WTC11 (cell line): Measurements from ENCODE around the gene NOTCH2. TPM values are rescaled to one million over a fixed set of nuclear protein-coding genes. Genes with fewer than 3 reads are reported as not detected.
A peak's percentile ranks its signal among the peaks of the same experiment; 100 is the strongest.
"Not testable (repeated sequence)": the region's sequence is repeated elsewhere in the genome, so short reads cannot be mapped to it uniquely, and the experiment has no call there.

Experiments used
- ATAC-seq: fragments of 200-7000 bp; cut with Tn5 transposase; 2 replicates; pipeline ENCODE4 v1.10.0; 2021; ENCODE audit warnings: mild to moderate bottlenecking, moderate library complexity
- CTCF ChIA-PET: fragments of 300-600 bp; sonication (Branson Sonifier 250); formaldehyde crosslinking; loops from one replicate; lab custom pipeline; 2021; ENCODE audit warnings: antibody characterized with exemption; lab: Charles Lee
- POLR2A ChIA-PET: fragments of 350-600 bp; sonication (Branson Sonifier 250); formaldehyde crosslinking; loops from one replicate; lab custom pipeline; 2021; ENCODE audit warnings: antibody characterized with exemption; lab: Charles Lee
- DNase-seq: peaks from one replicate; pipeline ENCODE4 v3.0.0; 2021; ENCODE audit warnings: low spot score
- H3K27ac Mint-ChIP-seq: 2 replicates; pipeline ENCODE4 v1.8.0; 2021; ENCODE audit warnings: mixed read lengths
- H3K27me3 Mint-ChIP-seq: 2 replicates; pipeline ENCODE4 v1.8.0; 2021; ENCODE audit warnings: low read depth, mild to moderate bottlenecking, moderate library complexity, mixed read lengths
- H3K36me3 Mint-ChIP-seq: 2 replicates; pipeline ENCODE4 v1.8.0; 2021; ENCODE audit warnings: mixed read lengths
- H3K4me1 Mint-ChIP-seq: 2 replicates; pipeline ENCODE4 v1.8.0; 2022; ENCODE audit warnings: mixed read lengths
- H3K4me3 Mint-ChIP-seq: 2 replicates; pipeline ENCODE4 v1.8.0; 2021; ENCODE audit warnings: mild to moderate bottlenecking, moderate library complexity, mixed read lengths
- H3K9me3 Mint-ChIP-seq: 2 replicates; pipeline ENCODE4 v1.8.0; 2021; ENCODE audit warnings: mixed read lengths
- total RNA-seq: library from RNA; stranded (reverse); gene quantifications from 3 replicates; pipeline ENCODE4 v1.2.3, GENCODE V29; 2021

NOTCH2 gene
- total RNA-seq, 1 experiment from 2014 or later: 60.9 TPM

DNA sequence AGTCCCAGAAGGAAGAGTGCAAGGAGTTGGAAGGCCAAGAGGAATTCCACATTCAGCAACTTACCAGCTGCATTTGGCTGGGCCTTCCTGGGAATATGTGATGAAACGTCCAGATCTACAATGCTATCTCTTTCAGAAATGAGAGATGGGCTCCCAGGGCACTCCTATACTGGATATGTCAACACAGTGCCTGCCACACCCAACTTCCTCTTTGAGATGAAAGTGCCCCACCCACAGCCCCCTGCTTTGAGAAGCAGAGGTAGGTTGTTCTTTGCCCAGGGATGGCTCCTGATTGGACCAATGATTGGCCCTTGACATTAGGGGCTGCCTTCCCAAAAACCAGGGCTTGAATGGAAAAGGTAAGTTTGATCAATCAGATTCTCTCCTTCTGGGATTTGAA lies 31.1 kb upstream of the NOTCH2 start:
- H3K9me3 Mint-ChIP-seq, ATAC-seq, H3K27me3 Mint-ChIP-seq, H3K4me1 Mint-ChIP-seq, POLR2A ChIA-PET, H3K27ac Mint-ChIP-seq, DNase-seq, CTCF ChIA-PET, H3K36me3 Mint-ChIP-seq, H3K4me3 Mint-ChIP-seq: not testable (repeated sequence)

DNA sequence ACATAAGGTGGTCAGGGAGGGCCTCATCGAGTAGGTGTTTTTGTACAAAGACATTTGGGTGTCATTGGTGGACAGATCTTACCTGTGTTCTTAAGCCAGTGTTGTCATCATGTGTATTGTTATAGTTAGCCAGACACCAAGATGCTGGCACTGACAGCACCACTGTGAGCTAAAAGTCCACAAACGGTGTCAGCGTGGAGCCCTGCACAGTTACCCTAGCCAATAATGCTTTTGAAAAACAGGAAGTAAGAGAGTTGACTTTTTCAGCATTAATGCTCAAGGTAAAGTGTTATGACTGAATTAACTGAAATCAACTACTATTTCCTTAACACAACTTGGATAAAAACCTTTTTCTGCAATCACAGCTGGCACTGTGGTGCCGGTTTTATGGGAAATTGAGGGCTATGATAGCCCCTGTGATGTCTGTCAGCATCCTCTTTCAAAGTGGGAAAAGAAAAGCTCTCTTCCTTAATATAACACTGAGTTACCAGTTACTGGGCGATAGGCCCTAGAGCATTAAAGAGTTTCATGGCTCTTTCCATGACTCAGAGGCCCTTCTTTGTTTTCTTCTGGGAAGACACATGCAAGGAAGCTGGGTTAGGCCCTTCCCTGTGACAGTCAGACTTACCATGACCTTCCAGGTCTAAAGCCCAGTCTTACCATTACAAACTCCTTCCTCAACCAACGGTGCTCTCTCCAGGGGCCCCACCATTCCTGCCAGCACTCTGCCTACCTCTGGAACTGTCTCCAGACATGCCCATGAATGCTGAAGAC lies 29.7 kb upstream of the NOTCH2 start:
- ATAC-seq, H3K4me1 Mint-ChIP-seq, DNase-seq, H3K27ac Mint-ChIP-seq, CTCF ChIA-PET, H3K36me3 Mint-ChIP-seq, H3K4me3 Mint-ChIP-seq, H3K27me3 Mint-ChIP-seq, H3K9me3 Mint-ChIP-seq, POLR2A ChIA-PET: not testable (repeated sequence)

DNA sequence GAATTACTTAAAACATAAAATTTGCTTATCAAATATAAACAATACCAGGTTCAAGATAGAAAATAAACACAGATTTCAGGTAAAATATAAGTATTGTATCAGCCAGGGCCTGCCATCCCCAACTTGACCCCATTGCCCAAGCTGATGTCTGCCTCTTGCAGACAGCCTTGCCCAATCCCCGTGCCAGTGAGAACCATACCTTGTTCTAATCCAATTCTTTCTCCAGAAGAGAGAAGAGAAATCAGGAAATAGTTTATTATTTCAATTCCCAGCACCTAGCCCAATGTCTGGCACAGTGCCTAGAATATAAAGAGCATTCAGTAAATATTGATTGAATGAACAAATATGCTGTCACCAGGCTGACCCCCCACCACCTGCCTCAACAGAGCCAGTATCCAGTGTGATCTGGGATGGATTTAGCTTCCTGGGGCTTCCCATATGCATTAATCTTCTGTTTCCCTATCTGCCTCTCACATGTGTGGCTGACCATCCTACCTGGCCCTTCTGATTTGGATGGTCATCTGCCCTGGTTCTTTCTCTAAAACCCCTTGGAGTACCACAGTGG lies 27.6 kb upstream of the NOTCH2 start:
- DNase-seq, H3K9me3 Mint-ChIP-seq, H3K27me3 Mint-ChIP-seq, POLR2A ChIA-PET, CTCF ChIA-PET, H3K4me1 Mint-ChIP-seq, ATAC-seq, H3K4me3 Mint-ChIP-seq, H3K27ac Mint-ChIP-seq, H3K36me3 Mint-ChIP-seq: not testable (repeated sequence)

DNA sequence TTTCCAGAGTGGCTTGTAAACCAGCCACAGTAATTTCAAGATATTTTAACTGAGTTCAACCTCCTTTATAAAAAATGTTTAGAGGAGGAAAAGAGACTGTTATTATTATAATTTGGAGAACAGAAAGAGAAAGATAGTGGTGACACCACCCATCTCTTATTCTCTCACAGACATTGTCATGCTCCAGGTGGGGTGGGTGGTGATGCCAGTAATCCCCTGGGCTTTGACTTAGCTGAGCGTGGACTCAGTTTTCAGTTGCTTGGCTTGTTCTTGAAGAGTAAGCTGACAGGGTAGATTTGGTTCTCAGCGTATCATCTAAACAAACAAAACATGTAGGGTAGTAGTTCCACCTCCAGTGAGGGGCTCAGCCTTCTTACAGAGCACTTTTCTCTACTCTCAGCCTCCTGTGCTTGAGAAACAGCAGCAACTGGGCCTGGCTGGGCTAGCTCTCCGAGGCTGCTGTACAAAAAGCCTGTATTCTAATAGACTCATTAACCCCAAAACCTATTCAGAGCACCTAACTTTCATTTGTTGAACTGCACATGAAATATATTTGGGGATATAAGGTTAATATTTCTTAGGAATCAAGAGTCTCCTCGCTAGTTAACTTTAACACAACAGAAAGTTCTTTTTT lies 24.2 kb upstream of the NOTCH2 start:
- H3K9me3 Mint-ChIP-seq, H3K27me3 Mint-ChIP-seq, H3K4me1 Mint-ChIP-seq, H3K36me3 Mint-ChIP-seq, DNase-seq, ATAC-seq, H3K27ac Mint-ChIP-seq, CTCF ChIA-PET, H3K4me3 Mint-ChIP-seq, POLR2A ChIA-PET: not testable (repeated sequence)

DNA sequence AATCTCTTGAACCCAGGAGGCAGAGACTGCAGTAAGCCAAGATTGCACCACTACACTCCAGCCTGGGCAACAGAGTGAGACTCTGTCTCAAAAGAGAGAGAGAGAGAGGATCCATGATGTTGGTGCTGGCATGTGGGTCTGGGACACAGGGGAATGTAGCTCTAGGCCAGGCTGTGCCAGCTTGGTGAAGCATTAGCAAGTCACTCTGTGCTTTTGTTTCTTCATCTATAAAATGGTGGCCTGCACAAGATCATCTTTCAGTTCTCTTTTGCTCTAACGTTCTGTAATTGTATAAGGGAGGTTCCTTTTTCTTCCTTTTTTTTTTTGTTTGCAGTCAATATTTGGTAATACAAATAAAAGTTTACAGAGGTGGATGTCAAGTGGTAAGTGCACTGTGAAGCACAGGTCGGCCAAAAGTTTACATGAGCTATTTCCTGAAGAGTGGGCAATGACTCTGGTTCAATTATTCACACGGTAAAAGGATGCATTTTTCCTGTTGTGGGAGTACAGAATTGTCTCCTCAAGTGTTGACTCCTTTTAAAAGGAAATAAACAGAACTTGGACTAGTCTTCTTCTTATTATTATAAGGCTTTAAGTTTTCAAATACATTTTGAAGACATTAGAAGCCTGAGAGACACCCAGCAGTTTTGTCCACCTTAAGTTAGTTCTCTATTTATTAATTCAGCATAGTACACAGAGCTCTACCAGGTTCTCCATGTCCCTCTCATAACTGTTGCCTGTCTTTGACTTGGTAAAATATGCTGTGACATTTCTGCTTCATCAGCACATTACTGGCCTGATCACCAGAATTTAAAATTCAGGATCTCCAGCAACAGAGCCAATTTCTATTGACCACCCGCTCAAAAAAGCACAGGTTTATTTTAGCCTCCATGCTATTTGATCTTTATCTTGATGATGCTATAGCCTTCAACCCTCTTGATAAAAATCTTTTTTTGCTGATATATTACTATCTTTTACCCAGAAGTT lies 23.1 kb upstream of the NOTCH2 start:
- CTCF ChIA-PET, DNase-seq, H3K27me3 Mint-ChIP-seq, H3K36me3 Mint-ChIP-seq, H3K4me1 Mint-ChIP-seq, H3K27ac Mint-ChIP-seq, POLR2A ChIA-PET, H3K4me3 Mint-ChIP-seq, H3K9me3 Mint-ChIP-seq, ATAC-seq: not testable (repeated sequence)

DNA sequence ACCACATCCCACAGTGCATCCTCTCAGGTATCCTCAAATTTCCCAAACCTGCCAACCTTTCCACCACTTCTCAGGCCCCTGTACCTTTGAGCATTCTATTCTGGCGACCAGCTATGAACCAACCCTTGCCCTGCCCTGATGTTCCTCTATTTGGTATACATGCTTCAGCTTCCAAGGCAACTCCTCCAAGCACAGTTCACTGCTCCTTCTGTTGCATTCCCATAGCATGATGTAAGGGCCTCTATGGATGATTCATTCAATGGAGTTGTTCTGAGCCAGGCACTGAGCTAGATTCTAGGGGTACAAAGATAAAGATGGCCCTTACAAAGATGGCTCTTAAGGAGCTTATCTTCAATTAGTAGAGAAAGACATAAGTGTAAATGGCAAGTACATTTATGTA lies 21.4 kb upstream of the NOTCH2 start:
- DNase-seq, H3K36me3 Mint-ChIP-seq, CTCF ChIA-PET: not testable (repeated sequence)

DNA sequence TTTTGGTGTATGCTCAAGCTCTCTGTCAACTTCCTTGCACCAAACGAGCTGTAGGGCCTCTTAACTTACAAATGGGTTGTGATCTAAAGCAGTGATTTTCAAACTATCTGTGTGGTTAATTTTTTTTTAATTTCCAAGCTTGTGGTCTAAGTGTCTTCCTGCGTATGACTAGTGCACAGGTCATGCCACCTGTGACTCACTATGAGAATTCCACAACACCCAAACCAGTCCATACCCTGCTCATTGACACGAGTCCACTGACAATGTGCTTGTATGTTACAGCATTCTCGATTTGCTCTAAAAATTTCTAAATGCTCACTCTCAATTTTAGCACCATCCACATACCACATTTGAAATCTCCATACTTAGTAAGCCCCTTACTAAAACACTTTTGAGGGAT lies 18.5 kb upstream of the NOTCH2 start:
- H3K36me3 Mint-ChIP-seq, ATAC-seq, DNase-seq, CTCF ChIA-PET, POLR2A ChIA-PET, H3K27ac Mint-ChIP-seq, H3K9me3 Mint-ChIP-seq, H3K4me1 Mint-ChIP-seq, H3K4me3 Mint-ChIP-seq, H3K27me3 Mint-ChIP-seq: not testable (repeated sequence)

More for the DNA sequence above, 21.4 kb upstream of the NOTCH2 start:
- POLR2A ChIA-PET, H3K9me3 Mint-ChIP-seq, H3K27me3 Mint-ChIP-seq, H3K4me1 Mint-ChIP-seq, H3K4me3 Mint-ChIP-seq, H3K27ac Mint-ChIP-seq: not testable (repeated sequence)
- ATAC-seq: peak; percentile 20; the same call in 1 of the 2 replicates

DNA sequence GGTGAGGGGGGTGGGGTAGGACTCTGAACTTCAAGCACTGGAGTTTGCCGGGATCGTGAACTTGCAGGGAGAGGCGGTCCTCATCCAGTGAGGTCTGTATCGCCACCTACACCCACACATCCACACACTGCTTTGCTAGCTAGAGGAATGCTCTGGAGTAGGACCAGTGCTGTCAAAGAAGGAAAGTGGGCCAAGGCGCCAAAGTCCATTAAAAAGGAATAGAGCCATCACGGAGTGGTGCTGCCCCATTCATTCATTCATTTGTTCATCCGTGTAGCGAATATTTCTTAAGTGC lies 405 bp upstream of the NOTCH2 start:
- ATAC-seq, H3K9me3 Mint-ChIP-seq, H3K4me1 Mint-ChIP-seq, CTCF ChIA-PET, H3K4me3 Mint-ChIP-seq, H3K27me3 Mint-ChIP-seq, DNase-seq, POLR2A ChIA-PET, H3K36me3 Mint-ChIP-seq, H3K27ac Mint-ChIP-seq: not testable (repeated sequence)

DNA sequence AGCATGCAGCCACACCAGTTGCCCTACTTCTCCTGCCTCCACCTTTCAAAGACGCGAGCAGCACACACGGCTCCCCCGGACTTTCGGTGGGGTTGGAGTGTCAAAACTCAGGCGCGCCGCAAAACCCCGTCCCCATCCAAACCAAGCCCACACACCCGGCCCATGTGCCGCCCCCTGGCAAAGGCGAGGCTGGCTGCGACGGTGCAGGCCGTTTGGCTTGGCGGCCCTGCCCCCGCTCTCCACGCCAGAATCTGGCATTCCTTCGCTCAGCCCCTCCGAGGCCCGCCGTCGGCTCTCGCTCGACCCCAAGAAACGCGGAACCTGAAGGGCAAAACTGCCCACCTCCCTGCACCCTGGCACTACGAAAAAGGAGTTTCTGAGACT lies 787 bp downstream of the NOTCH2 start:
- H3K4me1 Mint-ChIP-seq, POLR2A ChIA-PET, CTCF ChIA-PET, H3K9me3 Mint-ChIP-seq, H3K27ac Mint-ChIP-seq, ATAC-seq, H3K27me3 Mint-ChIP-seq, H3K36me3 Mint-ChIP-seq, H3K4me3 Mint-ChIP-seq: not testable (repeated sequence)
- peak; percentile 7 for DNase-seq

DNA sequence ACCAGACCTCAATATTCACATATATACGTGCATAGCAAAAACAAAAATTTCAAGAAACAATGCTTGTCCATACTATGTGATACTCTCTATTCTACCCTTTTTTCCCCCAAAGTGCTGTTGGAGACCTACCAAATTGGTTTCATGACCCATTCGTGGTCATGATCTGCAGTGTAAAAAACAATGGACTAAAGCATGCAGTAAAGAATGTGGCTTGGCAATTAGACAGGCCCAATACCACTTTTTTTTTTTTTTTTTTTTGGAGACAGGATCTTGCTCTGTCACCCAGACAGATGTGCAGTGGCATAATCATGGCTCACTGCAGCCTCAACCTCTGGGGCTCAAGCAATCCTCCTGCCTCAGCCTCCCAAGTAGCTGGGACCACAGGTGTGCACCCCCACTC lies 21.3 kb downstream of the NOTCH2 start:
- H3K27ac Mint-ChIP-seq, ATAC-seq, H3K27me3 Mint-ChIP-seq, POLR2A ChIA-PET, H3K9me3 Mint-ChIP-seq, DNase-seq, H3K4me1 Mint-ChIP-seq, H3K36me3 Mint-ChIP-seq, H3K4me3 Mint-ChIP-seq, CTCF ChIA-PET: not testable (repeated sequence)

DNA sequence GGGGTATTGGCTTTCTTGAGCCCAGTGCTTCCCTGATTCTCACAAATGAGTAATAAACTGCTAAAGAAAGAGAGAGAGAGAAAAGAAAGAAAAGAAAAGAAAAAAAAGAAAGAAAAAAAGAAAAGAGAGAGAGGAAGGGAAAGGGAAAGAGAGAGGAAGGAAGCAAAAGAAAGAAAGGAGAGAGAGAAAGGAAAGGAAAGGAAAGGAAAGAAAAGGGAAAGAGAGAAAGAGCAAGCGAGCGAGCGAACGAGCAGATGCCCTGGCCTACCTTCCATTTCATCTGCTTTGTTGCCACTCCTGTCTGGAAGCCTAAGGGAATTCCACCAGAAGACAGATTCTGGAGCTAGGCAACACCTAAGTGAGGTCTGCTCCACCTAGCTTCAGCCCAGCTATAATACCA lies 27.7 kb downstream of the NOTCH2 start:
- H3K9me3 Mint-ChIP-seq, H3K27me3 Mint-ChIP-seq, H3K4me3 Mint-ChIP-seq, POLR2A ChIA-PET, H3K4me1 Mint-ChIP-seq, DNase-seq, ATAC-seq, H3K36me3 Mint-ChIP-seq, H3K27ac Mint-ChIP-seq, CTCF ChIA-PET: not testable (repeated sequence)

DNA sequence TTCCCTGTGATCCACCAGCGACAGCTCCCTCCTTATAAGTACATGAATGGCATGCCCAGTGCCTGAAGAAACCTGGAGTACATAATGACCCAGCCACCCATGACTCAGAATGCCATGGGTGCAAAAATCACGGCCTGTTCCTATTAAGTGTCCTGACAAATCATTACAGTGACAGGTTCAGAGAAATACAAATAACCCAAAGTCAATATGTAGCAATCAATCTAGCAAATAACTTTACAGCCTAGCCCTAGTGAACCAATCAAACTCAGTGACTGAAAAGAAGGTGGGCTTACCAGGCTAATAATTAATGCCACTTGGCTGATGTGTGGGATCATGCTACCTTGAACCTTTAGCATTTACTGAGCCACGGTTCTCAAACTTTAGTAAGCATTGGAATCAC lies 37.2 kb downstream of the NOTCH2 start:
- H3K27me3 Mint-ChIP-seq, H3K36me3 Mint-ChIP-seq, ATAC-seq, H3K4me3 Mint-ChIP-seq, POLR2A ChIA-PET, H3K9me3 Mint-ChIP-seq, H3K4me1 Mint-ChIP-seq, DNase-seq, H3K27ac Mint-ChIP-seq, CTCF ChIA-PET: not testable (repeated sequence)
